Small intestine (tissue), 7 donors: ENCODE results near the gene KIF25. TPM values are rescaled to one million over a fixed set of nuclear protein-coding genes. Genes with fewer than 3 reads are reported as not detected.
"Not testable (repeated sequence)": the region's sequence is repeated elsewhere in the genome, so short reads cannot be mapped to it uniquely, and the experiment has no call there.

ENCODE experiments used
- DNase-seq, 2 donors: peaks; one replicate each; pipeline versions ENCODE4 v3.0.0 to v3.0.0-alpha.2; 2013
- FAIRE-seq: peaks from 2 replicates; lab custom pipeline; 2012; peaks lifted over from hg19 to GRCh38; lab: Jason Lieb, UNC
- H3K27ac ChIP-seq, 3 donors: one replicate each; pipeline ENCODE4 v1.5.1; 2013; ENCODE audit warnings: low read length in 2 of 3, mild to moderate bottlenecking in 2 of 3, control low read depth in 1 of 3, inconsistent platforms in 1 of 3, low read depth in 1 of 3, moderate library complexity in 1 of 3
- H3K27me3 ChIP-seq, 3 donors: one replicate each; pipeline ENCODE4 v1.6.1; 2013; ENCODE audit warnings: low read length in 3 of 3, inconsistent platforms in 1 of 3; ENCODE audit not compliant: control insufficient read depth in 3 of 3, insufficient read depth in 3 of 3
- H3K36me3 ChIP-seq, 3 donors: one replicate each; pipeline ENCODE4 v1.6.1; 2013; ENCODE audit warnings: low read length in 3 of 3, inconsistent platforms in 1 of 3, low read depth in 1 of 3, mild to moderate bottlenecking in 1 of 3, moderate library complexity in 1 of 3; ENCODE audit not compliant: control insufficient read depth in 3 of 3, insufficient read depth in 2 of 3
- H3K4me1 ChIP-seq, 3 donors: one replicate each; pipeline ENCODE4 v1.6.1; 2013; ENCODE audit warnings: low read length in 2 of 3, inconsistent platforms in 1 of 3, low read depth in 1 of 3, mild to moderate bottlenecking in 1 of 3, moderate library complexity in 1 of 3; ENCODE audit not compliant: control insufficient read depth in 3 of 3, insufficient read depth in 2 of 3
- H3K4me3 ChIP-seq, 3 donors: one replicate each; pipeline ENCODE4 v1.5.1; 2013; ENCODE audit warnings: low read length in 3 of 3, control low read depth in 1 of 3, inconsistent platforms in 1 of 3, low read depth in 1 of 3, mild to moderate bottlenecking in 1 of 3, moderate library complexity in 1 of 3
- H3K9me3 ChIP-seq, 2 donors: one replicate each; pipeline ENCODE4 v1.6.1; 2013; ENCODE audit warnings: low read depth in 1 of 2, low read length in 1 of 2; ENCODE audit not compliant: control insufficient read depth in 2 of 2, insufficient read depth in 1 of 2
- WGBS, 3 donors: extraction: QIAGEN DNeasy Blood & Tissue Kit; methylation state at CpG; one replicate each; pipeline ENCODE4 v1.1.7; 2013; 5-methylcytosine and 5-hydroxymethylcytosine counted together
- polyA plus RNA-seq, 4 donors: library from polyadenylated mRNA; stranded (reverse) in 3 of 4; unstranded in 1 of 4; fragments of 200-250 nt in 3 of 4; fragments of 120-200 nt in 1 of 4; gene quantifications; one replicate each; pipeline versions ENCODE4 v1.2.1 to v1.2.3, GENCODE V29; 2013
- donor health status: healthy with polysubstance abuse.
- donor health status: control.
- donor health status: control.
- donor health status: Bipolar disorder and iron deficiency.
- donor health status: healthy.

Gene KIF25
- polyA plus RNA-seq, 4 donors: 0.16 to 0.66 TPM; not detected in 2

DNA sequence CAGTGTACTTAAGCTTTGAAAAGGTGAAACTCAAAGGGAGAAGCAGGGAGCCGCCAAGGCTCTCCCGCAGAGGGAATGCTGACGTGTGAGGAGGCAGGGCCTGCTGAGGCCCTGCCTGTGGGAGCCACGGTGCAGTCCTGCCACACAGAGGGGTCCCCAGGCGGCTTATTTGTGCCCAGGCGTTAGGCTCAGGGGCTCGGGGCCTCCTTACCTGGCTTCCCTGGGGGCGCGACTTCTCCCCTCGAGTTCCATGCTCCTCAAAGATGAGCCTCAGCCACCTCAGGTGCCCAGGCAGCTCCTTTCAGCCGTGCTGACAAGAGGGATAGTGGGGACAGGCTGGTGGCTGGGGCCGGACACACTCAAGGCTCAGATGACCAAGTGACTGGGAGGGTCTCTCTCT, 2.2 kb upstream of the KIF25 start:
- WGBS, 3 donors: 89 to 92% (median 90%) methylated on average over 11 to 12 of the region's 12 CpGs
- H3K9me3 ChIP-seq: peaks cover 0 to under 1% of the 10 kb centered on the region in 2 donors

DNA sequence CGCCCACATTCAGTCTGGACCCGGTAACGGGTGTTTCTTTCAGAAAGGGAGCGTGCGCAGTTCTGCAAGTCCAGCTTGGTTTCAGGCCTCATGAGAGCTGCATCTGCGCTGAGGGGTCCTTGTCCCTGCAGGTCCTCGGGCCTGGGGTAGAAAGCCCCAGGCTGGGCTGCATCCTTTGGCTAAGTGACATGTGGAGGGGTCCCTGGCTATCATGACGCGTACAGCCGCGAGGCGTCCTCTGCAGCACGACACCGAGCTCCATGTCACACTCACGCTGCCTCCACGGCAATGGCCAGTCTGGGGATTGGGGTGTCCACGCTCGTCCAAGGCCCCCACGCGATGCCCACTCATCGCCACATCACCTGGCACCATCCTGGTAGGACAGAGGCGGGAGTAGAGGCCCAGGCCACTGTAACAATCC, 1.7 kb upstream of the KIF25 start:
- H3K27ac ChIP-seq: no peak overlapping the region
- no peaks in the 10 kb centered on the region for H3K27me3 ChIP-seq
- FAIRE-seq: no peak
- DNase-seq: no peak
- H3K4me1 ChIP-seq: no peaks in the 10 kb centered on the region
- H3K4me3 ChIP-seq: no peak overlapping the region
- no peaks in the 10 kb centered on the region for H3K9me3 ChIP-seq
- 93 to 97% (median 94%) methylated on average over 20 to 22 of the region's 22 CpGs for WGBS, 3 donors
- no peaks in the 10 kb centered on the region for H3K36me3 ChIP-seq

More for the DNA sequence above, 2.2 kb upstream of the KIF25 start:
- no peaks in the 10 kb centered on the region for H3K4me1 ChIP-seq
- no peak for DNase-seq
- H3K27ac ChIP-seq: no peak overlapping the region
- H3K36me3 ChIP-seq: no peaks in the 10 kb centered on the region
- no peak overlapping the region for H3K4me3 ChIP-seq
- no peaks in the 10 kb centered on the region for H3K27me3 ChIP-seq
- no peak for FAIRE-seq

DNA sequence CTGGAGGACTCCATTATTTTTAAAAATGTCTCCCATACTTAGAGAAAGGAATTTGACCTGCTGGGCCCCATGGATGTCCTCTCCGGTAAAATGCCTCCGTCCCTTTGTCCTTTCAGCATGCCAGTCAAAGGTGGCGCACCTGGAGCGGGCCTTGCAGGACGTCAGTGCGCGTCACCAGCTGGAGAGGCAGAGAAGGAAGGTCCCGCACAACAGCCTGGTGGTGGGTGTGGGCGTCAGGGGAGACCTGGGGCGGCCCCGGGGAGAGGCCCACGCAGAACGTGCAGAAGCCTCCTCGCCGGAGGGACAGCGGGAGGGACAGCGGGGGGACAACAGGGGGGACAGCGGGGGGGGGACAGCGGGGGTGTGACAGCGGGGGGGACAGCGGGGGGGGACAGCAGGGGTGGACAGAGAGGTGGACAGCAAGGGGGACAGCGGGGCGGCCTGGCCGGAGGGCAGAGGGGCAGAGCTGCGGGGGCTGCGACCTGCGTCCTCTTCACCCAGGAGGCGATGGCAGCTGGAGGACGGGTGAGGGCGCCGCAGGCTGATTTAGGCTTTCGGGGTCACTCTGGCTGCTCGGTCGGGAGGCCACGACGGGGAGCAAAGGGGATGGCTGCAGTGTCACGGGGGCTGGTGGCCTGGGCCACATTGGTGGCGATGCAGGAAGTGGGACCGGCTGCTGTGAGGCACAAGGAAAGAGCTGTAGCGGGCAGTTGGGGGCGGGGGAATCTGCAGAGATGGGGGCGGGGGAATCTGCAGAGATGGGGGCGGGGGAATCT, 859 bp upstream of the KIF25 start:
- no peaks in the 10 kb centered on the region for H3K9me3 ChIP-seq
- no peak for DNase-seq
- H3K27ac ChIP-seq: no peak overlapping the region
- WGBS, 3 donors: 62 to 70% (median 63%) methylated on average over 34 to 42 of the region's 43 CpGs
- no peaks in the 10 kb centered on the region for H3K36me3 ChIP-seq
- no peak overlapping the region for H3K4me3 ChIP-seq
- H3K27me3 ChIP-seq: no peaks in the 10 kb centered on the region
- no peaks in the 10 kb centered on the region for H3K4me1 ChIP-seq
- no peak for FAIRE-seq

DNA sequence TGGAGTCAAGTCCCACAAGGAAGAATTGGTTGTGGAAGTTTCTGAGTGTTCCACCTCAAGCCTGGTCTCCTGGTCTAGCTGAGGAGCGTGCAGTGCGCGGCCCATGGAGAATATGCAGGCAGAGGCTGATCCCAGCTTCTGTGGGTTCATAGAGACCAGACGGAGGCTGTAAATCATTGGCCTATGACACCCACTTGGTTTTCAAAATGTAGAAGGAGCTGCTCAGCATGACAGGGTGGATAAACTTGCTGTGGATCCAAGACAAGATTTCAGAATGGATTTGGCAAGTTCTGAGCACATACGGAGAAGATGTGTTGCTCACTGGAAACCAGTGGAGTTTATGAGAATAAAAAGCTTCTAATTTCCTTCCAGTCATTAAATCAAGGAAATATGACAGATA, 744 bp downstream of the KIF25 start:
- no peaks in the 10 kb centered on the region for H3K36me3 ChIP-seq
- no peaks in the 10 kb centered on the region for H3K4me1 ChIP-seq
- H3K4me3 ChIP-seq: no peak overlapping the region
- FAIRE-seq (no peak), DNase-seq (no peak)
- no peaks in the 10 kb centered on the region for H3K9me3 ChIP-seq
- H3K27ac ChIP-seq: no peak overlapping the region
- 63 to 74% (median 71%) methylated on average over 5 of the region's 5 CpGs for WGBS, 3 donors
- H3K27me3 ChIP-seq: no peaks in the 10 kb centered on the region

DNA sequence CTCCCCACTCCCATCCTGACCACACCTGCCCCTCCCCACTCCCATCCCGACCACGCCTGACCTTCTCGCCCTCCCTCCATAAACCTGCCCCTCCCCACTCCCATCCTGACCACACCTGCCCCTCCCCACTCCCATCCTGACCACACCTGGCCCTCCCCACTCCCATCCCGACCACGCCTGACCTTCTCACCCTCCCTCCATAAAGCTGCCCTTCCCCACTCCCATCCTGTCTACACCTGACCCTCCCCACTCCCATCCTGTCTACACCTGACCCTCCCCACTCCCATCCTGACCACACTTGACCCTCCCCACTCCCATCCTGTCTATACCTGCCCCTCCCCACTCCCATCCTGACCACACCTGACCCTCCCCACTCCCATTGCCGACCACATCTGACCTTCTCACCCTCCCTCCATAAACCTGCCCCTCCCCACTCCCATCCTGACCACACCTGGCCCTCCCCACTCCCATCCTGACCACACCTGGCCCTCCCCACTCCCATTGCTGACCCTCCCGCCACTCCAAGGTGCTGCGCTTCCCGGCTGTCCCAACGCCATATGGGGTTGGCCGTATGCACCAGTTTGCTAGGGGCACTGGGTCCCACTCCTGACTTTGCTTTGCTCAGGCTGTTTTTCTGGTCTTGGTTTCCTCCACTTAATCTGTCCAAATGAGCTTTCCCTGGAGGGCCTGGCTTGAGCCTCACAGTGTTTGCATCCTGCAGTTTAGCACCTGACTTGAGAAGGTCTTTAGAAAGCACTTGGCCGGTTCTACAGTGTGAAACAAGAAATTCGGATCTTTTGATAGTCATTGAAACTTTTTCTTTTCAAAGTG, 2.9 kb downstream of the KIF25 start:
- WGBS, 3 donors: 64 to 90% (median 75%) methylated on average over 13 of the region's 13 CpGs
- no peaks in the 10 kb centered on the region for H3K27me3 ChIP-seq
- no peak for FAIRE-seq

DNA sequence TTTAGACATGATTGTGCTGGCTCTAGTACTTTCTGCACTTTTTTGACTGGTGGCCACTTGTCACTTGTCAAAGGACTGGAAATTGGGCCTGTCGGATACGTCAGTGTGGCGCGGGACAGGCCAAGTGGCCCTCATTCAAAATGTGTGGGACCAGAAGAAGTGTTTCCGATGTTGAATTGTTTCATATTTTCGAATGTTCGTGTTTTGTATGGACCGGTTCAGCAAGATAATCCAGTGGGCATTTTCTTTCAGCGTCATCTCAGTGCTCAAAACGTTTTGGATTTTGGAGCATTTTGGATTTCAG, 3.5 kb downstream of the KIF25 start:
- H3K4me1 ChIP-seq: no peaks in the 10 kb centered on the region
- DNase-seq (no peak), FAIRE-seq (no peak)
- H3K27ac ChIP-seq: no peak overlapping the region
- no peaks in the 10 kb centered on the region for H3K27me3 ChIP-seq
- WGBS, 3 donors: 86 to 93% (median 93%) methylated on average over 10 of the region's 10 CpGs
- no peaks in the 10 kb centered on the region for H3K36me3 ChIP-seq
- H3K9me3 ChIP-seq: no peaks in the 10 kb centered on the region
- H3K4me3 ChIP-seq: no peak overlapping the region

More for the DNA sequence above, 2.9 kb downstream of the KIF25 start:
- no peaks in the 10 kb centered on the region for H3K4me1 ChIP-seq
- no peaks in the 10 kb centered on the region for H3K36me3 ChIP-seq
- H3K4me3 ChIP-seq: no peak overlapping the region
- DNase-seq: no peak
- H3K27ac ChIP-seq: no peak overlapping the region
- H3K9me3 ChIP-seq: no peaks in the 10 kb centered on the region

DNA sequence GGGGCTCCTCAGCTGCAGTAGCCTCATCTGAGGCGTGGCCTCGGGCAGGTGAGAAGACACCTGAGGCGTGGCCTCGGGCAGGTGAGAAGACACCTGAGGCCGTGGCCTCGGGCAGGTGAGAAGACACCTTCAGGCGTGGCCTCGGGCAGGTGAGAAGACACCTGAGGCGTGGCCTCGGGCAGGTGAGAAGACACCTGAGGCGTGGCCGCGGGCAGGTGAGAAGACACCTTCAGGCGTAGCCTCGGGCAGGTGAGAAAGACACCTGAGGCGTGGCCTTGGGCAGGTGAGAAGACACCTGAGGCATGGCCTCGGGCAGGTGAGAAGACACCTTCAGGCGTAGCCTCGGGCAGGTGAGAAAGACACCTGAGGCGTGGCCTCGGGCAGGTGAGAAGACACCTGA, 4.0 kb downstream of the KIF25 start:
- H3K4me1 ChIP-seq, H3K9me3 ChIP-seq, H3K27ac ChIP-seq, H3K36me3 ChIP-seq, DNase-seq, FAIRE-seq, H3K27me3 ChIP-seq, H3K4me3 ChIP-seq: not testable (repeated sequence)
- 81 to 88% (median 83%) methylated on average over 13 to 21 of the region's 21 CpGs for WGBS, 3 donors

DNA sequence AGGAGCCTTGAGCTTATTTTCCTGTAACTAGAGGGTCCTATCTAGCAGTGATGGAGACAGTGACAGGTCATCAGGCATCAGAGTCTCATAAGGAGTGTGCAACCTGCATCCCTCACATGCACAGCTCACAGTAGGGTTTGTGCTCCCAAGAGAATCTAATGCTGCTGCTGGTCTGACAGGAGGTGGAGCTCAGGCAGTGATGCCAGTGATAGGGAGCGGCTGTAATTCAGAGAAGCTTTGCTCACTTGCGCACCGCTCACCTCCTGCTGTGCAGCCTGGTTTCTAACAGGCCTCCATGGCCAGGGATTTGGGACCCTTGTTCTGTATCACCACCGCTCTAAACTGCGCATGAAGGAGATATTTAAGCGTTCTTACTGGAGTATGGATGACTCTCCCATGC, 5.3 kb downstream of the KIF25 start:
- Histone ChIP-seq H3K4me3 (no peak overlapping the region), H3K27ac (no peak overlapping the region), H3K4me1 (no peaks in the 10 kb centered on the region), H3K27me3 (no peaks in the 10 kb centered on the region), H3K36me3 (no peaks in the 10 kb centered on the region), H3K9me3 (no peaks in the 10 kb centered on the region)
- DNase-seq (no peak), FAIRE-seq (no peak)
- WGBS, 3 donors: 88 to 94% (median 89%) methylated on average over 6 of the region's 6 CpGs
